Measurements from ENCODE around the gene DENND1A.

Gene DENND1A

GRCh38 chr9:123371228-123371584, 558.7 kb downstream of the DENND1A start:
- TF ChIP-seq GATA2 (IDR thresholded peaks at IDR 0.05; ENCODE audit: low read depth, low read length) (no peak), GATA3 (IDR thresholded peaks at IDR 0.05; ENCODE audit: low read depth, low read length) (no peak)

GRCh38 chr9:123370526-123371227, 559.2 kb downstream of the DENND1A start:
- TF ChIP-seq GATA2 (IDR thresholded peaks at IDR 0.05; ENCODE audit: low read depth, low read length) = no peak
- TF ChIP-seq GATA3 (IDR thresholded peaks at IDR 0.05; ENCODE audit: low read depth, low read length) = no peak

- no peak for TF ChIP-seq GATA3 (IDR thresholded peaks at IDR 0.05; ENCODE audit: low read depth, low read length)
- TF ChIP-seq GATA2 (IDR thresholded peaks at IDR 0.05; ENCODE audit: low read depth, low read length) = no peak
These were observed 559.8 kb downstream of the DENND1A start for GRCh38 chr9:123370108-123370507.

GRCh38 chr9:123369296-123369695, 560.6 kb downstream of the DENND1A start:
- TF ChIP-seq GATA2 (IDR thresholded peaks at IDR 0.05; ENCODE audit: low read depth, low read length) = no peak
- no peak for TF ChIP-seq GATA3 (IDR thresholded peaks at IDR 0.05; ENCODE audit: low read depth, low read length)

GRCh38 chr9:123368536-123369153, 561.3 kb downstream of the DENND1A start:
- TF ChIP-seq GATA3 (IDR thresholded peaks at IDR 0.05; ENCODE audit: low read depth, low read length) (no peak), GATA2 (IDR thresholded peaks at IDR 0.05; ENCODE audit: low read depth, low read length) (no peak)

GRCh38 chr9:123368023-123368422, 561.9 kb downstream of the DENND1A start:
- no peak for TF ChIP-seq GATA3 (IDR thresholded peaks at IDR 0.05; ENCODE audit: low read depth, low read length)
- TF ChIP-seq GATA2 (IDR thresholded peaks at IDR 0.05; ENCODE audit: low read depth, low read length) = no peak

GRCh38 chr9:123365881-123366528, 563.9 kb downstream of the DENND1A start:
- TF ChIP-seq GATA3 (IDR thresholded peaks at IDR 0.05; ENCODE audit: low read depth, low read length) = no peak

- TF ChIP-seq GATA2 (IDR thresholded peaks at IDR 0.05; ENCODE audit: low read depth, low read length) = no peak
- no peak for TF ChIP-seq GATA3 (IDR thresholded peaks at IDR 0.05; ENCODE audit: low read depth, low read length)
These were observed 564.5 kb downstream of the DENND1A start for GRCh38 chr9:123365287-123365880.

GRCh38 chr9:123364241-123364824, 565.6 kb downstream of the DENND1A start:
- TF ChIP-seq GATA3 (IDR thresholded peaks at IDR 0.05; ENCODE audit: low read depth, low read length) (no peak), GATA2 (IDR thresholded peaks at IDR 0.05; ENCODE audit: low read depth, low read length) (no peak)

GRCh38 chr9:123362856-123363255, 567.1 kb downstream of the DENND1A start:
- TF ChIP-seq GATA3 (IDR thresholded peaks at IDR 0.05; ENCODE audit: low read depth, low read length) (no peak), GATA2 (IDR thresholded peaks at IDR 0.05; ENCODE audit: low read depth, low read length) (no peak)

- TF ChIP-seq GATA2 (IDR thresholded peaks at IDR 0.05; ENCODE audit: low read depth, low read length) = no peak
These were observed 568.0 kb downstream of the DENND1A start for GRCh38 chr9:123361731-123362510.

GRCh38 chr9:123361086-123361730, 568.7 kb downstream of the DENND1A start:
- TF ChIP-seq GATA3 (IDR thresholded peaks at IDR 0.05; ENCODE audit: low read depth, low read length) = no peak
- no peak for TF ChIP-seq GATA2 (IDR thresholded peaks at IDR 0.05; ENCODE audit: low read depth, low read length)

Measured in SH-SY5Y (cell line).